Thyroid gland (tissue), 4 donors: Measurements from ENCODE around the gene MCF2L.

ENCODE experiments used
- POLR2A ChIP-seq, 2 donors: fragments of 450-650 bp; IDR thresholded peaks; one replicate each; pipeline ENCODE4 v1.6.1; 2017; ENCODE audit warnings: antibody characterized with exemption in 2 of 2, mild to moderate bottlenecking in 2 of 2, moderate library complexity in 1 of 2
- TF ChIP-seq, protein P1 (sequence below), 6 experiments: fragments of 200-600 bp in 3 of 6; fragments of 450-650 bp in 3 of 6; sonication (generic) in 3 of 6; IDR thresholded peaks; one replicate each; pipeline ENCODE4 v1.5.1; 2016 to 2019; ENCODE audit warnings: antibody characterized with exemption in 6 of 6, mild to moderate bottlenecking in 2 of 6, inconsistent platforms in 1 of 6, moderate library complexity in 1 of 6

DNA sequence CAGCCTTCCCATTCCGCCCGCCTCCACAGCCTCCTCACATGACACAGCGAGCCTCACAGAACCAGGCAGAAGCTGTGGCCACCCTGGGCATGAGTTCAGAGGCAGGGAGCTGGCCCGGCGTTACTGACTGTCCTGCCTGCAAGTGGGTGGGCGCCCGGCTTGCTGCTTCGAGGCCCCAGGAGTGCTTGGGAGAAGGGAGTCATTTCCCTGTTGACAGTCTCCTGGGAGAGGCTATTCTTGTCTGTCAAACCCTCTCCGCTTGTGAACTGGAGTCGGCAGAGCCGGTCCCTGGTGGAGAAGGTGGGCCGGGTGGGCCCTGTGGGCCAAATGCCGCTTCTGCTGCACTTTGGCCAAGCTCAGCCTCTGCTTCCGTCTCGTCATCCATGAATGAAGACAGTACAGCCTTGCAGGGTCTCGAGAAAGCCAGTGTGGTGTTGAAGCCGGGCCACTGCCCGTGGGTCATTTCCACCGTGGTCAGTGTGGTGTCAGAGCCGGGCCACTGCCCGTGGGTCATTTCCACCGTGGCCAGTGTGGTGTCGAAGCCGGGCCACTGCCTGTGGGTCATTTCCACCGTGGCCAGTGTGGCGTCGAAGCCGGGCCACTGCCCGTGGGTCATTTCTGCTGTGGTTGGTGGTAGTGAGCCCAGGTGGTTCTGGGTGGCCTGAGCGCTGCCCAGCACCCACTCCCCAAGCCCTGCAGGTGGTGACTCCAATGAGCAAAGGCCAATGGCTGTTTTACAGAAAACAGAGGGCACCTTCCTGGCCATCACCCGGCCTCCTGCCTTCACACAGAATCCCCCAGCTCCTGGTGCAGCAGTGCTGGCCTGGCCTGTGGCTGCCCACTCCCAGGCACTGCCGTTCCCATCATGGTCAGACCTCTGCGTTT, 123.1 kb downstream of the MCF2L start:
- TF ChIP-seq, protein P1, sequence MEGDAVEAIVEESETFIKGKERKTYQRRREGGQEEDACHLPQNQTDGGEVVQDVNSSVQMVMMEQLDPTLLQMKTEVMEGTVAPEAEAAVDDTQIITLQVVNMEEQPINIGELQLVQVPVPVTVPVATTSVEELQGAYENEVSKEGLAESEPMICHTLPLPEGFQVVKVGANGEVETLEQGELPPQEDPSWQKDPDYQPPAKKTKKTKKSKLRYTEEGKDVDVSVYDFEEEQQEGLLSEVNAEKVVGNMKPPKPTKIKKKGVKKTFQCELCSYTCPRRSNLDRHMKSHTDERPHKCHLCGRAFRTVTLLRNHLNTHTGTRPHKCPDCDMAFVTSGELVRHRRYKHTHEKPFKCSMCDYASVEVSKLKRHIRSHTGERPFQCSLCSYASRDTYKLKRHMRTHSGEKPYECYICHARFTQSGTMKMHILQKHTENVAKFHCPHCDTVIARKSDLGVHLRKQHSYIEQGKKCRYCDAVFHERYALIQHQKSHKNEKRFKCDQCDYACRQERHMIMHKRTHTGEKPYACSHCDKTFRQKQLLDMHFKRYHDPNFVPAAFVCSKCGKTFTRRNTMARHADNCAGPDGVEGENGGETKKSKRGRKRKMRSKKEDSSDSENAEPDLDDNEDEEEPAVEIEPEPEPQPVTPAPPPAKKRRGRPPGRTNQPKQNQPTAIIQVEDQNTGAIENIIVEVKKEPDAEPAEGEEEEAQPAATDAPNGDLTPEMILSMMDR (IDR thresholded peaks at IDR 0.05), result no peak
- no peak for TF ChIP-seq POLR2A (IDR thresholded peaks at IDR 0.05)
